GM19467 (cell line): ENCODE results near the gene TLR2.

Experiments
- ATAC-seq: cut with Tn5 transposase; IDR thresholded peaks from one replicate; pipeline ENCODE4 v1.9.1; 2021; ENCODE audit warnings: mild to moderate bottlenecking, moderate library complexity; ENCODE audit not compliant: unreplicated experiment

The TLR2 gene, protein sequence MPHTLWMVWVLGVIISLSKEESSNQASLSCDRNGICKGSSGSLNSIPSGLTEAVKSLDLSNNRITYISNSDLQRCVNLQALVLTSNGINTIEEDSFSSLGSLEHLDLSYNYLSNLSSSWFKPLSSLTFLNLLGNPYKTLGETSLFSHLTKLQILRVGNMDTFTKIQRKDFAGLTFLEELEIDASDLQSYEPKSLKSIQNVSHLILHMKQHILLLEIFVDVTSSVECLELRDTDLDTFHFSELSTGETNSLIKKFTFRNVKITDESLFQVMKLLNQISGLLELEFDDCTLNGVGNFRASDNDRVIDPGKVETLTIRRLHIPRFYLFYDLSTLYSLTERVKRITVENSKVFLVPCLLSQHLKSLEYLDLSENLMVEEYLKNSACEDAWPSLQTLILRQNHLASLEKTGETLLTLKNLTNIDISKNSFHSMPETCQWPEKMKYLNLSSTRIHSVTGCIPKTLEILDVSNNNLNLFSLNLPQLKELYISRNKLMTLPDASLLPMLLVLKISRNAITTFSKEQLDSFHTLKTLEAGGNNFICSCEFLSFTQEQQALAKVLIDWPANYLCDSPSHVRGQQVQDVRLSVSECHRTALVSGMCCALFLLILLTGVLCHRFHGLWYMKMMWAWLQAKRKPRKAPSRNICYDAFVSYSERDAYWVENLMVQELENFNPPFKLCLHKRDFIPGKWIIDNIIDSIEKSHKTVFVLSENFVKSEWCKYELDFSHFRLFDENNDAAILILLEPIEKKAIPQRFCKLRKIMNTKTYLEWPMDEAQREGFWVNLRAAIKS

GRCh38 chr4:153684182-153684970, at the start of gene TLR2:
Gene TLR2 (plus strand): TSS chr4:153684280. CDS start chr4:153702908, 18,628 bp downstream.
- peak; percentile 91 for ATAC-seq

DNA sequence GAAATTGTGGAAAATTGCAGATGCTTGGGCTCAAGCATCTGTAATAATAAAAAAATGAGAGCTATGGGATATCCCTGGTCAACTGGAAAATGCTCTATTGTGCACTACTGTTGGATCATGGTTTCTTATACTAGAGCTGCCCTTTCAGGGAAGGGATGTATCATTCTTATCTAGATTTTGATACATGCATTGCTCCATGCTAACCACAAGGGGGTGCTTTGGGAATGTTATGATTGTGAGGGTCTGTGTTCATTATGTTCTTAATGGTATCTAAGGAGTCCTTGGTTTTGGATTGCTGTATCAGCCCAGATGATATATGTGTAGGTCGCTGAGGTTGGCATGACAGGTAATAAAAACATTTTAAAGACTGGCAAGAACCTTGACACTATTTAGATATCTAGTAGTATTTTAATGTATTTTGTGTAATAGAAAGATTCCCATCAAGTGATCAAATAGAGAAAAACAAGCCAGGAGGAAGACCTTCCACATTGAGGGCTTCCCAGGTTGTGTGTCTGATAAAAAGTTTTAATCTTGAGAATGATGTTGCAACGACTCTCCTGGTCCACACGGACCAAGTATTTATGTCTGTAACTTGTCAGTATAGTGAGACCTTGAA, 49.2 kb upstream of the TLR2 start:
- no peak for ATAC-seq

DNA sequence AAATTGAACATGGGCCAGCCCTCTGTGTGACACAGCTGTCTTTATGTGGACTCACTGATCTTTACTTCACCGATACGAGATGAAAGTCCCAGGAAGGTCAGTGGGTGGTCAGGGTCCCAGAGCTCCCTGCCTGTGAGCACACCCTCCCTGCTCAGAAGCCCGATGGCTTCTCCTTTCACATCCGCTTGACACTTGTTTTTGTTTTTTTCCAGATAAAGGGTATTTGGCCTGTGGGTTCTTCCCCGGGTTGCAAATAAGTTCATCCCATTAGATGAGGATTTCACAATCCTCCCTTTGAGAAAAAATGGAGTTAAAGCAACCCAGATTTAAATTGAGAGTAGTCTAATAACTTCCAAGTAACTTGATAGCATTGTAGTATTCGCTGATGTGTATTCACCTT, 48.2 kb upstream of the TLR2 start:
- no peak for ATAC-seq

- ATAC-seq = no peak
Observed at GRCh38 chr4:153637201-153637600, 46.9 kb upstream of the TLR2 start.

- ATAC-seq = no peak
Observed at GRCh38 chr4:153638011-153638410, 46.1 kb upstream of the TLR2 start.

- no peak for ATAC-seq
Observed at GRCh38 chr4:153638999-153639398, 45.1 kb upstream of the TLR2 start.

GRCh38 chr4:153639833-153640802, 44.0 kb upstream of the TLR2 start:
- ATAC-seq = no peak

GRCh38 chr4:153641532-153641931, 42.5 kb upstream of the TLR2 start:
- ATAC-seq = no peak

GRCh38 chr4:153643406-153644383, 40.4 kb upstream of the TLR2 start:
- peak; percentile 92 for ATAC-seq

- no peak for ATAC-seq
Observed at GRCh38 chr4:153645183-153645582, 38.9 kb upstream of the TLR2 start.

DNA sequence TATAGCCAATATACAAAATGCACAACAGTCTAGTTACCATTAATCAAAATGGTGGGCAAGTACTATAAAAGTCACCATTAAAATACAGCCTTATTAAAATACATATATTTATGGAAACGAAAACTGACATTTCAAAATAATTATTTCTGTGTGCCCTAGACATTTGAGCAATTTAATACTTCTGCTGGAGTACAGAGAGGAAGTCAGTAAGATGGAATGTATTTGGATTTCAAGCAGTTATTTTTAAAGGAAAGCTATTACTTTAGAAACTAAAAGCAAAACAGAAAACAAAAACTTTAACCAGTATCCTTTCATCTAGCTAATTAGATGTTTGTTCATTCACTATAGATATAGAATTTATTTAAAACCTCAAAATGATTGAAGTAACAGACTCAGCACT, 37.8 kb upstream of the TLR2 start:
- ATAC-seq = no peak

GRCh38 chr4:153646978-153647377, 37.1 kb upstream of the TLR2 start:
- no peak for ATAC-seq

DNA sequence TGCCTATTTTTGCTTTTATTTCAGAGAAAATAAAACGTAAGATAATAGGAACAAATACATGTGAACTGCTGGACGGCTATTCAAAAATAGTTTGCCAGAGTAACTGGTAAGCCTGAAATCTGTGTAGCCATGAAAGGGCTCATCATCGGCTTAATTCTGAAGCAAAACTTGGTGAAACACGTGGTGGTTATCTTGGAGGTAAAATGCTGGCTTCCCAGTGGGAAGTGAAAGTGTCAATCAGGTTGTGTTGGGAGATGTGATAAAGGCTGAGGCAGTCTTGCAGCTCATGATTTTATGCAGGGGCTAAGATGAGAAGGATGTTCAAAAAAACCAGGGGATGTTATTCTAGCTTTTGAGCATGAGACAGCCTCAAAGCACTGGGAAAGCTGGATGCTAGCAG, 36.1 kb upstream of the TLR2 start:
- ATAC-seq = no peak

- ATAC-seq = no peak
Observed at GRCh38 chr4:153649572-153649991, 34.5 kb upstream of the TLR2 start.

GRCh38 chr4:153651116-153651515, 33.0 kb upstream of the TLR2 start:
- ATAC-seq = no peak

DNA sequence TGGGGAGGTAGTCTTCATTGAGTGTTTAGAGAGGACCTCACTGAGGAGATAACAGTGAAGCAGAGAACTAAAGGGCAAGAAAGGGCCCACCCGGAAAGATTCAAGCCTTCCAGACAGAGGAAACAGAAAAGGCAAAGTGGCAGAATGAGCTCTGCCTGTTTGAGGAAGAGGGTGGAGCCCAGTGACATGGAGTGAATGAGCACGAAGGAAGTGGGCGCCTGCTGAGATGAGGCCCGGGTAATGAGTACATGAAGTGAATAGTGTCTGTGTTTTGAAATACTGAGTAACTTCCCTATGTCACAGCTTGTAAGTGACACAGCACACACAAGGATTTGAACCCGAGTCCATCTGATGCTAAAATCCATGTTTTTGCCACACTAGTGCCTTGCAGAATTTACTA, 32.5 kb upstream of the TLR2 start:
- no peak for ATAC-seq

DNA sequence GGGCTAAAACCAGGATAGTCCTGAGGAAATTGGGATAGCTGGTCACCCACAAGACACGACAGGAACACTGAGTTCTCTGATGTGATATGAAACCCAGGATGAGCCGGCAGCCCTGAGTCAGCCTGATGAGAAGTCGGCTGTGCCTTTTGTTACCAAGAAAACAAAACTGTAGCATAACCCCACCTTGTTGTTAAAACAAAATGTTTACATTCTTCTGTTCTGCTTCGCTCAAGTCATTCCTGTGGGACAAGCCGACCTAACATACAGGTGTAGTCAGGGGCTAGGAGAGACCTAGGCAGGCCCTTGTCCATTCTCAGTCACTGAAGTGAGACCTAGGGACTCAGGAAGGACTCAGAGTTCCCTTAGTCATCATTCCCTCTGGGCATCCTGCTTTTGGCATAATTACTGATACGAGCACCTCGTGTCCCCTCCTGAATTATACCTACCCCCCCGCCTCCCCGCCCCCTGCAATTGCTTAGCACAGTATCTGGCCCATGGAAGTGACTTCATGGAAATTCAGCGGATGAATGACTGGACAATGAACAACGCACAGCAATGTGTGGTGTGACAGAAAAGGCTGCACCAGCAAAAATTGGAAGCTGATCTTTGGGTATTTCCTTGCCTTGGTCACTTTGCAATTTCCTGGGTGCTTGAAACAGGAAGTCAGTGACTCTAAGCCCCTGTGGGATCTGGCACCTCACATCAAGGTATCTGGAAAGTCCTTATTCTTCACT, 31.9 kb upstream of the TLR2 start:
- ATAC-seq = no peak

DNA sequence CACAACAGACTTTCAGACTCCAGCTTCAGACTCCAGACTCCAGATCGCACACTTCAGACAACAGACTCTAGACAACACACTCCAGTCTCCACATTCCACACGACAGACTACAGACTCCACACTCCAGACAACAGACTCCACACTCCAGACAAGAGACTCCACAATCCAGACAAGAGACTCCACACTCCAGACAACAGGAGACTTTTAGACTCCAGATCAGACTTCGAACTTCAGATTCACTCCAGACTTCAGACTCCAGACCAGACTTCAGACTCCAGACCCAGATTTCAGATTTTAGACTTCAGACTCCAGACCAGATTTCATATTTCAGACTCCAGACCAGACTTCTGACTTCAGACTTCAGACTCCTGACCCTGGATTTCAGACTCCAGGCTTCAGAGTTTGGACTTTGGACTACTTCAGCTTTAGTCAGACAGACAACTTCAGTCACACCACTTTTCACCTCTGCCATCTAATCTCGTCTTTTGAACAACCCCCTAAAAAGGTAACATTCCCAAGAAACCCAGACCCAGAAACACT, 29.0 kb upstream of the TLR2 start:
- no peak for ATAC-seq
